WI38 (cell line): ENCODE results near the gene ARHGAP26.

Experiments used
- H3K4me3 ChIP-seq: 2 replicates; pipeline ENCODE4 v1.5.1; 2011; ENCODE audit warnings: low read depth, mild to moderate bottlenecking, control low read depth, low read length
- CTCF ChIP-seq: IDR thresholded peaks from 2 replicates; pipeline ENCODE4 v1.5.1; 2012; ENCODE audit warnings: low read depth, mild to moderate bottlenecking, control low read depth, low read length

ARHGAP26 gene

DNA sequence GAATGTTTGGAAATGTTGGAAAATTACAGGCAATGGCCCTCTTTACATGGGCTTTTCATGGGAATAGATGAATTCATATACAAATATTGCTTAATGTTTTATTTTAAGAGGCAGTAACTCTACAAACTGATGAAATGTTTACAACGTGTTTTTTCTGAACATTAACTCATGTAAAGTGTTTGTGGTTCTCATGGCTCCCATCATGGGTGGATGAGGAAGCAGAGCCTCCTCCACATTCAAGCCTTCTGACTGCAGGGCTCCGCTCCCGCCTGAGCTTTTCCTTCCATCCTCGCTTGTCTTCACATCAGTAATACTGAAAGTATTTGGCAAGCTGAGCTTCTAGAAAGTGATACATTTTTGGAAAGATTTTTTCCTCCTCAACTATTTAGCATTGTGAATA, 204.2 kb downstream of the ARHGAP26 start:
- H3K4me3 ChIP-seq, result no peak overlapping the region
- no peak for TF ChIP-seq CTCF

DNA sequence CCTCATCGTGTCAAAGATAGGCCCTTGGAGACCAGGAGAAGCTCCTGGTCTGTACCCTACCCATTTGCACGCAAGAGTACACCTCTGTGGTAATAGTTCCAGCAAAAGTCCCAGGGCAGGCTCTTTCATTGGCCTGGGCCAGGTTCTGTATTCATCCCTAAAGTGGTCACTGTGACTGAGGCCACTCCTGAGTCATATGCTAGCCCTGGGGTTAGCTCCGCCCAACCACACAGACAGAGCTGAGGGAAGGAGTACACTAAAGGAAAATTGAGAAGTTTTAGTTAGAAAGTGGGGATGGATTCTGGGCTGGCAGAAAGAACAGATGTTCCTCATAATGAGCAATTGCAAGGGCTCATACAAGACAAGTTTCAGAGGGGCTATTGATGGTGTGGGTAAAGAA, 206.7 kb downstream of the ARHGAP26 start:
- H3K4me3 ChIP-seq, result no peak overlapping the region
- TF ChIP-seq CTCF, result no peak

DNA sequence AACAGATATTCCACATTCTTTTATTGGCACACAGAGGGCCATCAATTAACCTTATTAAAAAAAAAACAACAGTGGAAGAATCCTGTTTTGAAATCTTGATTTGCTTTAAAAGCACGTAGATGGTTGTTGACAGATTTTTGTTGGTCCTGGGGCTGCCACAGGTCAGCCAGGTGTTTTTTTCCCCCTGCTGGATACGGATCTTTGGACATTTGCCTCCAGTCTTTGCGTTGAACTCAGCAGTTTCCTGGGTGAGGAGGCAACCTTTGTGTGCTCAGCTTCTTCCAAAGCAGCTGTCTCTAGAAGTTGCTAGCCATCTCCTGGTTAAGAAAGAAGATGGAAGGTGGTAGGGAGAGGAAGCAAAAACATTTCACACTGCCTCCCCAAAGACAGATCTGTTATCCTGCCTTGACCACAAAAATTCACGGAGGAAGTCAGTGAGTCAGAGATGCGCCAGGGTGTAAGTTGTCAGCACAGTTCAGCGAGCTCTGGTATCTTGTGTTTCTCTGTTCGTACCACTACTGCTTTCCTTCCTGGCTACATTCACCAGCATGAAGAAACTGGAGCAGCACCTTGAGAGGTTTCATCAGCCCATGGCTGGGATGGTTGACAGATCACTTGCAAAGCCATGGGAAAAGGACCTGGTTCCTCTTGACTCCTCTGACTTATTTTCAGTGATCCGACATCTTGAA, 207.3 kb downstream of the ARHGAP26 start:
- no peak for TF ChIP-seq CTCF
- no peak overlapping the region for H3K4me3 ChIP-seq

GRCh38 chr5:142978252-142978651, 208.1 kb downstream of the ARHGAP26 start:
- H3K4me3 ChIP-seq, result no peak overlapping the region
- TF ChIP-seq CTCF, result no peak

DNA sequence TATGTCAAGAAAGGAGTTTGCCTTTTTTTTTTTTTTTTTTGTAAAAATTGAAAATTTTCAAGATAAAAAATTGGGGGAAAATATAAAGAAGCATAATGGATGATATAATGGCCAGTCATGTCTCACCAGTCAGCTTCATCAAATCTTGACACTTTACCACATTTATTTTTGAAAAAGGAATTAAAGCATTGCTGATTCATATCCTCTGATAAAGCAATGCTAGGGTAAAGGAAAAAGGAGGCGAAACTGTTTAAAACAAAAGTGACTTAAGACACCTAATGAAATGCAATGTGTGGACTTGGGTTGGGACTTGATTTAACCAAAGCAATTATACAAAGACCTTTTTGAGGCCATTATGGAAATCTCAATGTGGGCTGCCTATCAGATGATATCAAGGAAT, 208.5 kb downstream of the ARHGAP26 start:
- TF ChIP-seq CTCF, result no peak
- no peak overlapping the region for H3K4me3 ChIP-seq

DNA sequence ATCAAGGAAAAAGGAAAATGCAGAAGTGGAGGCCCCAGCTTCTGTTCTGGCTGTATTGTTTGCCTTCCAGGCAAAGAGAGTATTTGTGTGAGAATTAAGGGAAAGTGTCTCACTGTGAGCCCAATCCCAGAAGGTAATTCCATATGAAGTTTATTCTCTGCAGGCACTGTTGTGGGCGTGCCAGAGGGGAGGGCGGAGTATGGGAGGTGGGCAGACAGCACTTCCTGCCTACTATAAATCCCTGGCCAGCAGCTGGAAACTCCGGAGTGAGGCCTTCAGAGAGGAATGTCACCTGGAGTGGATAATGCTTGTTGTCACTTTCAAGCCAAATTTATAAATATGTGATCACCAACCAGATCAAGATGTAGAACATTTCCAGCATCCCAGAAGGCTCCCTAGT, 209.5 kb downstream of the ARHGAP26 start:
- no peak for TF ChIP-seq CTCF
- no peak overlapping the region for H3K4me3 ChIP-seq

GRCh38 chr5:142981475-142981874, 211.3 kb downstream of the ARHGAP26 start:
- H3K4me3 ChIP-seq, result no peak overlapping the region
- TF ChIP-seq CTCF, result no peak
